Measurements from ENCODE around the gene IFNA7. TPM values are rescaled to one million over a fixed set of nuclear protein-coding genes. Genes with fewer than 3 reads are reported as not detected.
"Not testable (repeated sequence)": the region's sequence is repeated elsewhere in the genome, so short reads cannot be mapped to it uniquely, and the experiment has no call there.

The IFNA7 gene
- polyA plus RNA-seq, 4 donors: not detected

- not testable (repeated sequence) for DNase-seq (ENCODE audit: low read depth in 4 of 4, low spot score in 3 of 4)
Measured at GRCh38 chr9:21182810-21183736, 18.9 kb downstream of the IFNA7 start.

- no peak for DNase-seq (ENCODE audit: low read depth in 4 of 4, low spot score in 3 of 4)
Measured at GRCh38 chr9:21174671-21175070, 27.3 kb downstream of the IFNA7 start.

GRCh38 chr9:21172156-21172555 lies 29.8 kb downstream of the IFNA7 start:
- DNase-seq (ENCODE audit: low read depth in 4 of 4, low spot score in 3 of 4): no peak

GRCh38 chr9:21171351-21171750 lies 30.7 kb downstream of the IFNA7 start:
- DNase-seq (ENCODE audit: low read depth in 4 of 4, low spot score in 3 of 4): no peak

- DNase-seq (ENCODE audit: low read depth in 4 of 4, low spot score in 3 of 4): not testable (repeated sequence)
Measured at GRCh38 chr9:21166560-21166959, 35.4 kb downstream of the IFNA7 start, which contains the start of gene IFNA21. Gene IFNA21, minus strand, starts transcription at chr9:21166660. Its CDS starts 48 bp downstream, at chr9:21166612.

- DNase-seq (ENCODE audit: low read depth in 4 of 4, low spot score in 3 of 4): no peak
Measured at GRCh38 chr9:21165516-21165915, 36.5 kb downstream of the IFNA7 start.

GRCh38 chr9:21160178-21160577 lies 41.8 kb downstream of the IFNA7 start:
- DNase-seq (ENCODE audit: low read depth in 4 of 4, low spot score in 3 of 4): no peak

GRCh38 chr9:21155501-21155900 lies 46.5 kb downstream of the IFNA7 start:
- DNase-seq (ENCODE audit: low read depth in 4 of 4, low spot score in 3 of 4): no peak

- no peak for DNase-seq (ENCODE audit: low read depth in 4 of 4, low spot score in 3 of 4)
Measured at GRCh38 chr9:21154018-21154608, 47.9 kb downstream of the IFNA7 start.

- no peak for DNase-seq (ENCODE audit: low read depth in 4 of 4, low spot score in 3 of 4)
Measured at GRCh38 chr9:21153336-21154017, 48.5 kb downstream of the IFNA7 start.

Other genes with a start within 250 kb of the IFNA7 start
- gene HACD4, start 170.6 kb downstream of the IFNA7 start, polyA plus RNA-seq (ENCODE audit: insufficient read length in 4 of 4): 1 to 10 TPM; 2.8 to 3.7 (median 3.4) TPM
- gene IFNB1, start 124.3 kb downstream of the IFNA7 start, polyA plus RNA-seq (ENCODE audit: insufficient read length in 4 of 4): not detected
- gene IFNW1, start 60.4 kb downstream of the IFNA7 start, polyA plus RNA-seq (ENCODE audit: insufficient read length in 4 of 4): not detected
- gene IFNA21, start 35.5 kb downstream of the IFNA7 start, polyA plus RNA-seq (ENCODE audit: insufficient read length in 4 of 4): not detected
- under 1 TPM in 1 of 4 donors, not detected in 3; 0.21 TPM for gene IFNA4, start 14.6 kb downstream of the IFNA7 start, polyA plus RNA-seq (ENCODE audit: insufficient read length in 4 of 4)
- not detected for gene IFNA10, start 4.9 kb upstream of the IFNA7 start, polyA plus RNA-seq (ENCODE audit: insufficient read length in 4 of 4)
- gene IFNA16, start 15.1 kb upstream of the IFNA7 start, polyA plus RNA-seq (ENCODE audit: insufficient read length in 4 of 4): not detected
- not detected for gene IFNA17, start 26.0 kb upstream of the IFNA7 start, polyA plus RNA-seq (ENCODE audit: insufficient read length in 4 of 4)
- not detected for gene IFNA14, start 37.8 kb upstream of the IFNA7 start, polyA plus RNA-seq (ENCODE audit: insufficient read length in 4 of 4)
- not detected for gene IFNA5, start 103.1 kb upstream of the IFNA7 start, polyA plus RNA-seq (ENCODE audit: insufficient read length in 4 of 4)
- 10 to 100 TPM; 46.5 to 59.0 (median 57.0) TPM for gene KLHL9, start 133.2 kb upstream of the IFNA7 start, polyA plus RNA-seq (ENCODE audit: insufficient read length in 4 of 4)
- not detected for gene IFNA6, start 148.7 kb upstream of the IFNA7 start, polyA plus RNA-seq (ENCODE audit: insufficient read length in 4 of 4)
- gene IFNA13, start 165.9 kb upstream of the IFNA7 start, polyA plus RNA-seq (ENCODE audit: insufficient read length in 4 of 4): not detected
- gene IFNA2, start 183.2 kb upstream of the IFNA7 start, polyA plus RNA-seq (ENCODE audit: insufficient read length in 4 of 4): not detected
- gene IFNA8, start 206.9 kb upstream of the IFNA7 start, polyA plus RNA-seq (ENCODE audit: insufficient read length in 4 of 4): not detected
- gene IFNA1, start 238.2 kb upstream of the IFNA7 start, polyA plus RNA-seq (ENCODE audit: insufficient read length in 4 of 4): not detected